GM18505 (cell line): ENCODE measurements around the gene SLC38A9.
"Not testable (repeated sequence)": the region's sequence is repeated elsewhere in the genome, so short reads cannot be mapped to it uniquely, and the experiment has no call there.

ENCODE experiments used
- ATAC-seq: cut with Tn5 transposase; IDR thresholded peaks from one replicate; pipeline ENCODE4 v1.9.1; 2021; ENCODE audit not compliant: unreplicated experiment
- POLR2A ChIP-seq: IDR thresholded peaks from 4 replicates; pipeline ENCODE4 v1.6.1; 2011; ENCODE audit warnings: borderline replicate concordance; ENCODE audit not compliant: insufficient read depth, insufficient read length; ENCODE audit errors: extremely low read depth

The SLC38A9 gene

GRCh38 chr5:55699041-55699688, 13.0 kb downstream of the SLC38A9 start:
- no peak for ATAC-seq
- no peak for TF ChIP-seq POLR2A

- not testable (repeated sequence) for ATAC-seq
Measured at GRCh38 chr5:55696704-55697103, 15.4 kb downstream of the SLC38A9 start.

DNA sequence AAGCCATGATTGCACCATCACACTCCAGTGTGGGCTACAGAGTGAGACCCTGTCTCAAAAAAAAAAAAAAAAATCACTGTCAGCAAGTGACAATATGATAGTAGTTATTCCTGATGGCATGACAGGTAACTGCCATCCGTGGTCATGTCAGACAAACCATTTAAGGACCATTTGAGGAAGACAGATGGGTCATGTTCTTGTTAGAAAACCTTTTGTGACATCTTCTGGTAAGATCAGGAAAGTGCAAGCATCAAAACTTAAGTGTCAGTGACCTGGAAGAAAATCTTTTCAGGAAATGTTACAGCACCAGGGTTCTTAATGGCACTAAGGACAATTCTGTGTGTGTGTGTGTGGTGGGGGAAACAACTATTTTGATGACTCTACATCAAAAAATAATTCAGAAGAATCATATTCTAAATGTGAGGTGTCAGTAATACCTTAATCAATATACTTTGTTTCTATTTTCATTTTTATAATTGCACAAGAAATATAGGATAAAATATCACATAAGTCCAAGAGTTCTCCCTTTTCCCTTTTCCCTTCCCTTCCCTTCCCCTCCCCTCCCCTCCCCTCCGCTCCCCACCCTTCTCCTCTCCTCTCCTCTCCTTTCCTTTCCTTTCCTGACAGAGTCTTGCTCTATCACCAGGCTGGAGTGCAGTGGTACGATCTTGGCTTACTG, 17.8 kb downstream of the SLC38A9 start:
- no peak for TF ChIP-seq POLR2A
- ATAC-seq: no peak

- no peak for ATAC-seq
- TF ChIP-seq POLR2A: no peak
Measured at GRCh38 chr5:55692509-55692908, 19.6 kb downstream of the SLC38A9 start.

DNA sequence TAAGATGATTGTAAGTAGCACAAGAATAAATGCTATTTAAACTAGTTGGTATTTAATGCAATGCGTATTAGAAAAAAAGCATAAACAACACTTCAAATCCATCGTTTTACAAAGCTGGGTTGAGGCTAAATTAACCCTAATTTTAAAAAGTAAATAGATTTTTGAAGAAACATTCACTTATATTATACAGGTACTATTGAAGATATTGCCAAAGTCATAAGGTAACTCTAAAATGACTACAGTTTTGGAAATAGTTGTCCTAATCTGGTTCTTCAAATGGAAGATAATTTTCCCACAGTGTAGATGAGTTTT, 20.1 kb downstream of the SLC38A9 start:
- TF ChIP-seq POLR2A: no peak
- ATAC-seq: no peak

DNA sequence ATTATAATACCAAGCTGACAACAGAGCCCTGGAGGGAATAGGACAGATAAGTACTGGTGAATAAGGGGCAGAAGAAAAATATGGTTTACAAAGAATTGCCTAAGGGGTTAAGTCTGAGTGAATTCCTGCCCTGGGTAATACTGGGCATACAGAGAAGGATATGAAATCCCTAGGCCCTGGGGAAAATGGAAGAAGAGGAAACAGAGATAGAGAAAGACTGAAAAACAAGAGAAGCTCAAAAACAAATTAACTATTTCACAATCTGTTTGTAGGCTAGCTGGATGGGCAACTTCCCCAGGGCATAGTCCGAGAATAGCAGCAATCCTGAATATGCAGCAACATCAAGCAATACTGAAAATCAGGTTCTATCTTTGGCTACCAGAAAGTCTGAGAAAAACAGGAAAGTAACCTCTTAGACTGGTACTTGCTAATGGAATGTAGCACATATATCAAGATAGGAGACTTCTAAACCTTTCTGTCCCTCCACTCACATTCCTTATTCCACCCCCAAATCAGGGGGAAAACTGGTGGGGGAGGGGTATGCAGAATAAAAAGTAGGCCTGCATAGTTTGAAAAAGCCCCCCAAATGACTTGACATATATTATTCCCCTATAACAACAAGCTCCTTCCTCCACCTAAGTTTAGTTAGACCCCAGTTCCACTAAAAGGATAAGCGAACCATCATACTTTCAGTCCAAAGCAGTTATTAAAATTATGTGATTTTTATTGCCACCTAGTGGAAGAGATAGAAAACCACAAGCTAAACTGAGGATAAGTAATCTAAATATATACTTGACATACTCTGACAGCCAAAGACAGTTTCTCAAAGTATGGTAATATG, 20.6 kb downstream of the SLC38A9 start:
- no peak for TF ChIP-seq POLR2A
- ATAC-seq: no peak

GRCh38 chr5:55682071-55682470, 30.1 kb downstream of the SLC38A9 start:
- no peak for ATAC-seq
- TF ChIP-seq POLR2A: no peak

GRCh38 chr5:55681301-55681700, 30.8 kb downstream of the SLC38A9 start:
- TF ChIP-seq POLR2A: no peak
- no peak for ATAC-seq

DNA sequence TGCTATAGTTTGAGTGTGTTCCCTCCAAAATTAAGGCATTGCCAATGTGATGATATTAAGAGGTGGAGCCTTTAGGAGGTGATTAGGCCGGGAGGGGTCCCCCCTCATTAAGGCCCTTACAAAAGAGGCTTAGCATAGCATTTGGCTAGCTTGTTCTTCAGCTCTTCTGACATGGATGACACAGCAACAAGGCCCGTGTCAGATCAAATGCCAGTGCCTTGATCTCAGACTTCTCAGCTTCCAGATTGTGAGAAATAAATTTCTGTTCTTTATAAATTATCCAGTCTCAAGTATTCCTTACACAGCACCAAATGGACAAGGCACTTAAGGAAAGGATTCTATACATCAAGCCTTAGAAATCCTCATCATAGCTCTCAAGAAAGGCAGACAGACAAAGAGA, 31.8 kb downstream of the SLC38A9 start:
- no peak for TF ChIP-seq POLR2A
- ATAC-seq: no peak

- no peak for ATAC-seq
- no peak for TF ChIP-seq POLR2A
Measured at GRCh38 chr5:55679556-55679955, 32.6 kb downstream of the SLC38A9 start.

- no peak for ATAC-seq
- TF ChIP-seq POLR2A: no peak
Measured at GRCh38 chr5:55675119-55675518, 37.0 kb downstream of the SLC38A9 start.

GRCh38 chr5:55674340-55674739, 37.8 kb downstream of the SLC38A9 start:
- no peak for TF ChIP-seq POLR2A
- no peak for ATAC-seq

DNA sequence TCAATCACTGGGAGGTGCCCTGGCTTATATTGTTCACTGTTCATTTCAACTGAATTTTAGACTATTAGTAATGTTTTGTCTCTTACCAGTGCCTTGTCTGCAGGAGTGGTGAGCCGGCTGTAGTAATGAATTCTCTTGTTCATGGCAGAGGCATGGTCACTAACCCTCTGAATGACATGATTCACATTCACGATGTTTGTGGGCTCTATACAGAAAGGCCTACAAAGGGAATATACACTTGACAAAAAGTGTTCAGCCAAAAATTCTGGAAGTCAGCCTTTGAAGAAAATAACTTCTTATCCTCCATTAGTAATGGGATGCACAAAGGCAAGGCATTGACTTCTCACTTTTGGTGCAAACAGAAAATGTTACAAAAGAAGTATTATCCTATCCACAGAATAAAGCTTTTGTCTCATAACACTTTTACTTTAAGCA, 39.6 kb downstream of the SLC38A9 start:
- no peak for ATAC-seq
- TF ChIP-seq POLR2A: no peak

GRCh38 chr5:55671975-55672374, 40.1 kb downstream of the SLC38A9 start:
- TF ChIP-seq POLR2A: no peak

More at GRCh38 chr5:55671975-55672374, 40.1 kb downstream of the SLC38A9 start:
- ATAC-seq: no peak
